Middle frontal gyrus (tissue), 1 donor: Measurements from ENCODE around the gene MXI1.
A peak's percentile ranks its signal among the peaks of the same experiment; 100 is the strongest.

Experiments used
- DNase-seq: peaks from one replicate; pipeline ENCODE4 v3.0.0-alpha.2; 2015; ENCODE audit warnings: low spot score; ENCODE audit errors: extremely low spot score

MXI1 gene

GRCh38 chr10:110207011-110207804, at the start of gene MXI1:
TSS of gene MXI1 (plus strand) at chr10:110207605. CDS start at chr10:110207809, 204 bp downstream.
- DNase-seq = peak; percentile 79

DNA sequence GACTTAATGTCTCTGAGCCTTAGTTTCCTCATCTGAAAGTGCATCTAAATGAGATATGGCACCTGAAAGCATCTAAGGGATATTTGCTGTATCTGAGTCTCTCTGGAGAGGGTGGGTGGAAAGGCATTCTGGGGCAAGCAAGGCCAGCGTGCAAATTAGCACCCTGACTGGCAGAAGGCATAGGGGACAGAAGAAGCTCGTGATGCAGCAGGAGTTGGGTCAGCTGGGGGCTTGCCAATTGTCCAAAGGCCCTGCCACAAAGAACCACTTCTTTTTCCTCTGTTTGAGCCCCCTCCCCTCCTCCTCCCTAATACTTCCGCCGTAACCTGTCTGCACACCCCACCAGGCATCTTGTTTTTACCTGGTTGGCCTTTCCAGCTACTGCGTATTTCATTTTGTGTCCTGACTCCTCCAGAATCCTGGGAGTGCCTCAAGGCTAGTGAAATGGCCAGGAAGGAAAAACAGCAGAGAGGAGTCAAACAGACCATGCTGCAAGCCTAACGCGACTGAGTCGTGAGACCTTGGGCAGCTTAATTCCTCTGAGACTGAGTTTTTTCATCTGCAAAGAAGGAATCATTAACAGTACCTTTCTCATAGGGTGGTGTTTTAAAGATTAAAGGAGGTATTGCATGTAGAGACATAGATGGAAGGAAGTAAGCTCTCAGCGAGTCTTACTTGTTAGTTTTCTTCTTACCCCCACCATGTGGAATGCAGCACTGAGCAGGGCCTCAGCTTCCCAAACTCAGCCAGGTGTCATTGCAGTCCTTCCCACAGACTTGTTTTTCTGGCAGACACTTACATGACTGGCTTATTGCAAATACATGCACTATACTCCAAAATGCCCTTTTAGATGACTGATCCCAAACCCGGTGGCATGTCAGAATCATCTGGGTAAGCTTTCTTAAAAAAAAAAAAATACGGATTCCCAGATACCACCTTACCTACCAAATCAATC, 49.1 kb upstream of the MXI1 start:
- no peak for DNase-seq

DNA sequence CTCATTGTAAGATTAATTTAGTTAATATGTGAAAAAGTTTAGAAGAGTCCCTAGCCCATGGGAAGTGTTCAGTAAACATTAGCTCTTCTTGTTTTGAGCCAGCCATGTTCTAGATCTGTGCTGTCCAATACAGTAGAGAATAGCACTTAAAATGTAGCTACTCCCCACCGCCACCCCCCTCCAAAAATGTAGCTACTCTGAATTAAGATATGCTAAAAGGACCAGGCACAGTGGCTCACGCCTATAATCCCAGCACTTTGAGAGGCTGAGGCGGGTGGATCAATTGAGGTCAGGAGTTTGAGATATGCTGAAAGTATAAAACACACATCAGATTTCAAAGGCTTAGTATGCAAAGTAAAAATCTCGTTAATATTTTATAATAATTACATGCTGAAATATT, 47.3 kb upstream of the MXI1 start:
- no peak for DNase-seq

GRCh38 chr10:110160522-110160921, 46.9 kb upstream of the MXI1 start:
- DNase-seq = no peak

DNA sequence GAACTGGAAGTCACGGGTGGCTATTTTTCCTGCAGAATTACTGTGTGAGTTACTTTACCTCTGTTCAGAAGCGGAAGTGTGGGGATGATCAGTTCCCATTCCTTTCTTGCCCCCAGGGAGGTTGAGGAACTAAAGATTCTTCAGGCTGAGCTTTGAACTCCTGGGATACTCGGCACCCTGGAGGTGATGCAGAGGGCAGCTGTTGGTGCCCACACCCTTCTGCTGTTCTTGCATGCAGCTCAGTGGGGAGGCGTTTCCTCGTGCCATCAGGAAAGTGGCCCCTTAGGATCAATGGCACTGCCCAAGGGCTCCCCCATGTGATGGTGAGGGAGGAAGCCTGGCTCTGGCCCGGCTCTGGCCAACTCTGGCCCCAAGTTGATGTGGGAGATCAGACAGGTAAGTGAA, 44.7 kb upstream of the MXI1 start:
- DNase-seq = no peak

GRCh38 chr10:110163192-110163773, 44.1 kb upstream of the MXI1 start:
- DNase-seq = no peak

GRCh38 chr10:110163841-110164240, 43.6 kb upstream of the MXI1 start:
- DNase-seq = no peak

- no peak for DNase-seq
Observed at GRCh38 chr10:110165239-110165638, 42.2 kb upstream of the MXI1 start.

DNA sequence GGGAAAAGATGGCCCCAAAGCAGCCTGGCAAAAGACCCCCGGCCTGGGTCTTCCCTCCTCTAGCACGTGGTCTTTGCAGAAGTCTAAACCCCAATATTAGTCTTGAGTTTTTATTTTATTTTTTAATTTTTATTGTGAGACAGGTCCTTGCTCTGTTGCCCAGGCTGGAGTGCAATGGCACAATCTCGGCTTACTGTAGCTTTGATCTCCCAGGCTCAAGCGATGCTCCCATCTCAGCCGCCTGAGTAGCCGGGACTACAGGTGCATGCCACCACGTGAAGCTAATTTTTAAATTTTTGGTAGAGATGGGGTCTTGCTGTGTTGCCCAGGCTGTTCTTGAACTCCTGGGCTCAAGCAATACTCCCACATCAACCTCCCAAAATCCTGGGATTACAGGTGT, 40.3 kb upstream of the MXI1 start:
- DNase-seq = no peak

- DNase-seq = no peak
Observed at GRCh38 chr10:110168601-110169481, 38.6 kb upstream of the MXI1 start.

- DNase-seq = no peak
Observed at GRCh38 chr10:110169586-110169985, 37.8 kb upstream of the MXI1 start.

- DNase-seq = no peak
Observed at GRCh38 chr10:110170142-110170971, 37.0 kb upstream of the MXI1 start.

DNA sequence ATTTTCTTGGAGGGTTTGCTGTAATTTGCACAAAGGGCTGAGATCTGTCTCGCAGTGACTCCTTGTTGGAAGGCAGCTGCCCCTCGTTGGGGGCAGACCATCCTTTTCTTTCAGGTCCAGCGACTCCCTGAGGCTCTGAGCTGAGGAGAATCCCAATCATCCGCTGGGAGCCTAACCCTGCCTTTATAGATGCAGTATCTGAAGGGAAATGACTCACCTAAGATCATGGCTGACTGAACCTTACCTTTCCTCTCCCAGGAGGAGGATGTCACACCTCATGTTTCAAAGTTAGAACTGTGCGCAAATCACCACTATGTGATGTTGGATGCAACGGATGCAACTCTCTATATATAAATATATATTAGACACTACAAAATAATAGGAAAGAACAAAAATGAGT, 36.4 kb upstream of the MXI1 start:
- DNase-seq = no peak

DNA sequence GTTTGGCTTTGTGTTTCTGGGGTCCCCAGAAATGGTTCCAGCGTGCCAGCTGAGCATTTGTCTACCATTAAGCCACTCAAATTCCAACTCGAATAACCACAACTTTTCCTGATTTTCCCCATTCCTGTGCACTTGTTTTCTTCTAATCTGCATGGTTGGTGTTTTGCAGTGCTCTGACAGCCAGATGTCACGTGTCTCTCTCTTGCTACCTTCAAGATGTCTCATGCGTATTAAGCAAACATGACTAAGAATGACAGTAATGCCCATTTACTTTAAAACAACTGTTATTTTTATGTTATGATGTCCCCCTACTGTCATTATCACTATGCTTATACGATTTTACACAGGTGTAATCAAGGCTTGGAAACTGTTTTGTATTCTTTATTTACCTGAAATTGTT, 35.2 kb upstream of the MXI1 start:
- no peak for DNase-seq

DNA sequence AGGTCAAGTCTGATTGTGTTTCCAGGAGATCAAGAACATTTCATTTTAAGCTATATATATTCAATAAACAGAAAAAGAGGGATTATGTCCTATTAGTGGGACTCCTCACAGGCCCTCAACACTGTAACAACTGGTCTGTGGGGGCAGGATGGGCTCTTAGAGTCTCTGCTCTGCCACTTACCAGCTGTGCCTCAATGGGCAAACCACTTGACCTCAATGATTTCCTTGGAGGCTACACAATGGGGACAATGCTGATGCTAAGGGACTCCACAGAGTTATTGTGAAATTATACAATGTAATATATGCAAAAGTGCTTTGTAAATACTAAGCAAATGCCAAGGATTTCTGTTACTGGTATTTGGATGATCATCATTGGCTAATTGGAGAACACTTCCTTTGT, 33.2 kb upstream of the MXI1 start:
- no peak for DNase-seq

GRCh38 chr10:110174816-110175215, 32.6 kb upstream of the MXI1 start:
- DNase-seq = no peak

GRCh38 chr10:110175406-110175805, 32.0 kb upstream of the MXI1 start:
- no peak for DNase-seq

GRCh38 chr10:110176141-110177030, 31.0 kb upstream of the MXI1 start:
- no peak for DNase-seq

GRCh38 chr10:110179220-110179619, 28.2 kb upstream of the MXI1 start:
- DNase-seq = no peak
